GM18858 (cell line): ENCODE measurements around the gene AP2B1.

Source experiments
- ATAC-seq: cut with Tn5 transposase; IDR thresholded peaks from one replicate; pipeline ENCODE4 v1.9.1; 2021; ENCODE audit not compliant: unreplicated experiment

Gene AP2B1

DNA sequence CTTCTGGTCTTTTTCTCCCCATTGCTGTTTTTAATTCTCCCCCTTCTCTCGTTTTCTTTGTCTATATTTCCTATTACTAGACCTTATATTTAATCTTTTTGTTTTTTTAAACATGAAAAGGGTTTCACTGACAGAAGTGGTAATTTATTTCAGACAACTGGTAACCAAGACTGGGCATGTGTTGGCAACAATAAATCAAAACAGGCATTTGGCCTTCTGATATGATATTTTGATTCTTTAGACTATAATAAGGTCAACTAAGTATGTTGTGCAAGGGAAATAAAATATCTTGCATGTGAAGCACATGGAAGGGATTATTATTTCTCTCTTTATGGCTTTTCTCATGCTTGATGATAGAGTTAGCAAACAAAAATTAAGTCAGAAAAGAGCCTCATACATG, 34.6 kb downstream of the AP2B1 start:
- no peak for ATAC-seq

- ATAC-seq = no peak
Measured at GRCh38 chr17:35627417-35627816, 40.3 kb downstream of the AP2B1 start.

DNA sequence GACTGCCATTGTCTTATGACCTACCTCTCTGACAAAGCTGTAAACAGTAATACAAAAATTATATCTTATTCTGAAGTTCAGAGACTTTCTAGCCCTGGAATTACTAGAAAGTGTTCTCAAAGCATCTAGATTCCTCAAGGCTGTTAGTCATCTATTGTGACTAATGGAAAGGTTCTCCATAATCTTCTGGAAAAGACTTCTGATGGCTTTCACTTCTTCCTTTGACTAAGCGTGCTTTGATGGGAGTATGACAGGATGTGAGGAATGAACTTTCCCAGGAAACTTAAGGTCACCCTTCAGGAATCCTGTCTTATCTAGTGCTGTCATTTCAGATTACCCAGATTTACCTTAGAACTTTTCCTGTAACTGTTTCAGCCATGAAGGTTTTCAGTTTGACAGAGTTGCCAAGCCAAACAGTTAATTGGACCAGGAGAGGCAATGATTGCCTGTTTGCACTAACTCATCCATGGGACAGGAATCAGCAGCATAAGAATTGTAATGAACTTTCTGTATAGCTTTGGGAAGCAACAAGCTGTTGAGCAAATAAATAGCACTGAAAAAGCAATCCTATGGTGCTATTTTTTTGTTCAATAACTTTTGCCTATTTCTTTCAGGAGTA, 43.5 kb downstream of the AP2B1 start:
- no peak for ATAC-seq

GRCh38 chr17:35641032-35641431, 53.9 kb downstream of the AP2B1 start:
- no peak for ATAC-seq

DNA sequence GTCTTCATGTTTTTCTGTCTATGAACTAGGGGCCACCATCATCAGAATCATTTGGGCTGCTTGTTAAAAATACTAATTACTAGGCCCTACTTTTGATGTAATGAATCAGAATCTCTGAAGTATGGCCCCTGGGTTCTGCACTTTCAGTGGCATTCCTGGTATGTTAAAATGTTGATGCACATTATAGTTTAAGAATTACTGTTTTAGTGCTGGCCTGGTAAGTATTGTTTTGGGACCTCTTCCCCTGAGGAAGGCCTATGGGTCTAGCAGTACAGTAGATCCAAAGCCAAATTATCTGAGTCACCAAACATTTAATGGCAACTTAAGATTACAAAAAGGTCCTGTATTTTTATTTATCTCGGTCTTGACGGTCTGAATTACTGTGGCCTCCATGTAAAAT, 58.8 kb downstream of the AP2B1 start:
- no peak for ATAC-seq

GRCh38 chr17:35651467-35651866, 64.3 kb downstream of the AP2B1 start:
- no peak for ATAC-seq

DNA sequence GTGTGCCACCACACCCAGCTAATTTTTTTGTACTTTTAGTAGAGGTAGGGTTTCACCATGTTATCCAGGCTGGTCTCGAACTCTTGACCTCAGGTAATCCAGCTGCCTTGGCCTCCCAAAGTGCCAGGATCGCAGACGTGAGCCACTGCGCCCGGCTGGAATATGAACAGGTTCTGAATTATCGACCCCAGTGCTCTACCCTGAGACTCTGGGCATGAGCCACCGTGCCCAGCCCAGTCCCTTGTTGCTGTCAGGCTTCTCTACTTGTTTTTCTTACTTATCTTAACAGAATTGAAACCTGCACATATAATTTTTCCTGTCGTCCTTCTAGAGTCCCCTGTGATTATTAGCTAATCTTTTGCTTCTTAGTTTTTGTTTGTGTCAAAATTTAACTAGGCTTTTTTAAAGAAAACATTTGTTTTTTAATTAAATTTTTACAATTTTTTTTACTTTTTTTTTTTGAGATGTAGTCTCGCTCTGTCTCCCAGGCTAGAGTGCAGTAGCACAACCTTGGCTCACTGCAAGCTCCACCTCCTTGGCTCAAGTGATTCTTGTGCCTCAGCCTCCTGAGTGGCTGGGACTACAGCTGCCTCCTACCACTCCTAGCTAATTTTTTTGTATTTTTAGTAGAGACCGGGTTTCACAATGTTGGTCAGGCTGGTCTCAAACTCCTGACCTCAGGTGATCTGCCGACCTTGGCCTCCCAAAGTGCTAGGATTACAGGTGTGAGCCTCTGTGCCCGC, 66.7 kb downstream of the AP2B1 start:
- no peak for ATAC-seq

DNA sequence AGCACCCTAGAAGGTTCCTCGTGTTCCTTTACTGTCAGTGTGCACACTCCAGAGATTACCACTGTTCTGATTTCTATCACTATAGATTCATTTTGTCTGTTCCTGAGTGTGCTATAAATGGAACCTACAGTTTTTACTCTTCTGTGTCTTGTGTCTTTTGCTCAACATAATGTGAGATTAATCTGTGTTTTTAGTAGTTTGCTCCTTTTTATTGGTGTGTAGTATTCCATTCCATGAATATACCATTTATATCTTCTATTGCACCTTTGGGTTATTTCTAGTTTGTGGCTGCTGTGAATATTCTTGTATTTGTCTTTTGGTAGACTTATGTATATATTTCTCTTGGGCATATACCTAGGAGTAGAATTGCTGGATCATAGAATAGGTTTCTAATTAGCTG, 68.2 kb downstream of the AP2B1 start:
- ATAC-seq = no peak

GRCh38 chr17:35660902-35661301, 73.8 kb downstream of the AP2B1 start:
- no peak for ATAC-seq

DNA sequence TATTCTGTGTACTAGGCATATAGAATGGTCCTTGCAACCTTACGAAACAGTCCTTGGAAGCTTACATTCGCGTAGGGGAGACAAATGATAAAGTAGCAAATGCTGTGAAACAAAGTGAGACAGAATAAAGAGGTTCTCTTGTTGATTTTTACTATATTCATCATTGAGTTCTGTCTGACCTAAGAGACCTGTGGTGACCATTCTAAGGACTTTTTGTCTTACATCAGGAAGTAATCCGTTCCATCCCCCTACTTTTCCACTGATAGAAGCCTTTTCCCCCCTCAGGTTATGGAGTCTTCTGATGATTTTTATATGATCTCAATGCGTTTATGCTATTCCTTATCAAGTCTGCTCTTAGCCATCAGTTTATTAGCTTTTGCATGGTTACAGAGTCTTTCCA, 77.6 kb downstream of the AP2B1 start:
- ATAC-seq = no peak

DNA sequence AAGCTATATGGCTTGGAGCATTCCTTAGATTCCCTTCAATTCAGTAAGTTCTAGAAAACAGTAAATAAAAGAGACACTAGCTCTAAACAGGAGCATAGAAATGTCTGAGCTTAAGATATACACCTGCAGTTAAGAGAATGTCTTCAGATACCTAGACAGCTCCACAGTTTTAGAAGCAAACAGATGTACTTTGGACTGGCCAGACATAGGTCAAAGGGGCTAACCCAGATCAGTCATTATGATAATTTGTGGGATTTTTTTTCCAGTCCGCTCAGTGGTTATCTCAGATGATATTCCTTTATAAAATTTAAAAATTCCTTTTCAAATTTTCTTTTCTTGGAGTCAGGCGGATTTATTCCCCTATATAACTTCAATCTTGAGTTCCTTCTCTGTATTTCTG, 78.5 kb downstream of the AP2B1 start:
- ATAC-seq = no peak

- ATAC-seq = no peak
Measured at GRCh38 chr17:35666070-35666469, 78.9 kb downstream of the AP2B1 start.

DNA sequence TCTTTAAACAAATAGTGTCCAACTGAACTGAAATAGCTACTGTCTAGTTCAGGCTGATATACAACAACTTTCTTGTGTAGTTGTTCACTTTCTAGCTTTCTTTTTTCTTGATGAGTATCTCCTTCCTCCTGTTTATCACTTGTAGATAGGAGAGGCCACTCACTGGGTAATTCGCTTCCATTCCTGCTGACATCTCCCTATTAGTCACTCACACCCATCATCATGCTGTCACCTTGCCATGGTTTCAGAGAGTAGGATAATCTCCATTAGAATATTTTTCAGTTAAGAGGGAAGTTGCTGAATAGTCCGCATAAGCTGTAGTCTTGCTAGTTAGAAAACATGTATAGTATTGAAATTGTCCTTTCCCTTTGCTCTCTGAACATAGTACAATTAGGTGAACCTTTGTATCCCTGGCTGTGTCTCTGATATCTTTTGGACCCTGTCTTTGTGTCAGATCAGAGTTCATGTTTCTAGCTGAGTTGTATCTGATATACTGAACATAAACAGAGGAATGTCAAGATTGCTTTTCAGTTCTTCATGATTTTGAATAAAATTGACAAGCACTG, 79.9 kb downstream of the AP2B1 start:
- ATAC-seq = no peak

- no peak for ATAC-seq
Measured at GRCh38 chr17:35668802-35669201, 81.7 kb downstream of the AP2B1 start.

DNA sequence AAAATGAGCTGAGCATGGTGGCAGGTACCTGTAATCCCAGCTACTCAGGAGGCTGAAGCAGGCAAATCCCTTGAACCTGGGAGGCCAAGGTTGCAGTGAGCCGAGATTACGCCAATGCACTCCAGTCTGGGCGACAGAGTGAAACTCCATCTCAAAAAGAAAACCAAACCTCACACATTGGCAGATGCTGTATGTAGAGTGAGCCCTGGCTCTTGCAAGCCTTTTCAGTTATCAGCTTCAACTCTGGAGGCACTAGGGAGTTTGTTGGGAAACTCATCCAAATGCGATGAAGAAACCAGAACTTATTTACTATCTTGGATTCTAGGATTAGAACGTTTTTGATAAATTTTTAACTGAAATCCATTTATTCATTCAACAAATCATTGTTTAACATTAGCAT, 87.4 kb downstream of the AP2B1 start:
- no peak for ATAC-seq

GRCh38 chr17:35676441-35676840, 89.3 kb downstream of the AP2B1 start:
- ATAC-seq = no peak

DNA sequence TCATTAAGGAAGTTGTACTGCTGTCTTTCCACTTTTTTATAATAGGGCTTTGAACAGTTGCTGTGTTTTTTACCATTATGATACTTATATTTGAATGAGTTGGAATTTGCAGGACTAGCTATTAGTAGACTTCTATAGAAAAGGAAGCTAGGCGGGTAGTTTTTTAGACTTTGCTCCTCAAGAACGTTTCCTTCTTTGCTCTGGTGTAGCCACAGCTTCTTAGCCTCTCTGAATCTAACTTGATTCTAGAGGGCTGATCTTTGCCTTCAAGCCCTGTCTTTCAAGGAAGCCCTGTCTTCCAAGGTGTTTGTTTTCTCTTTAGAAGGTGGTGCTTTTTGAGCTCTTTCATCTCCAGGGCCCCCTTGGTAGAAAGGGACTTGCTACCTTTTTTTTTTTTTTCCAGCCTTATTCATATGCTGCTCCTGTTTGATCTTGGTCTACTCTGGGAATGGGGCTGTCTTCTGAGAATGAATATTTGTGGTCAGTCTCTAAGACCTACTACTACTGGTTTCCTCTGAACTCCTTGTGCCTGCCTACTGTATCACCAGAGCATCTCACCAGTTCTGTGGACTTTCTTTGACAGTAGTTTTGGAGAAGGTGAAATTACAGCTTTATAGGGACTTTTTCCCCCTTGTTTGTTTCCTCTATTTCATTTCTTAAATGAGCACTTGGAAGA, 92.0 kb downstream of the AP2B1 start:
- no peak for ATAC-seq

DNA sequence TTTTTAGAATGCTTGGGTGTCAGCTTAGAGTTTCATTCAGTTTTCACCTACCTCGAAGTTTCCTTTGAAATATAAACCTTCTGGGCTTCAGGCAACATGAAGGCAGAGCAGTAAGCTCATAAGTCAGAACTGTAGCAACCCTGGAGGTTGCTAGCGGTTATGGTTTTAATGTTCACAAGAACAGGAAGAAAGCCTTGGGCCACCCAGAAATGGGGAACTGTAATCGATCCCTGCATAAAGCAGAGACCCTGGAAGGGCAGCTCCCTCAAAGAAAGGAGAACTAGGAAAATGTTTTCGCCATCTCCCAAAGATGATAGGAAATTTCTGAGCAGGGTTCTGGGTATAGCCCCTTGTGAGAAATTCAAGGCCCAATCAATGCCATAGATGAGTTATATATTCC, 96.5 kb downstream of the AP2B1 start:
- no peak for ATAC-seq

DNA sequence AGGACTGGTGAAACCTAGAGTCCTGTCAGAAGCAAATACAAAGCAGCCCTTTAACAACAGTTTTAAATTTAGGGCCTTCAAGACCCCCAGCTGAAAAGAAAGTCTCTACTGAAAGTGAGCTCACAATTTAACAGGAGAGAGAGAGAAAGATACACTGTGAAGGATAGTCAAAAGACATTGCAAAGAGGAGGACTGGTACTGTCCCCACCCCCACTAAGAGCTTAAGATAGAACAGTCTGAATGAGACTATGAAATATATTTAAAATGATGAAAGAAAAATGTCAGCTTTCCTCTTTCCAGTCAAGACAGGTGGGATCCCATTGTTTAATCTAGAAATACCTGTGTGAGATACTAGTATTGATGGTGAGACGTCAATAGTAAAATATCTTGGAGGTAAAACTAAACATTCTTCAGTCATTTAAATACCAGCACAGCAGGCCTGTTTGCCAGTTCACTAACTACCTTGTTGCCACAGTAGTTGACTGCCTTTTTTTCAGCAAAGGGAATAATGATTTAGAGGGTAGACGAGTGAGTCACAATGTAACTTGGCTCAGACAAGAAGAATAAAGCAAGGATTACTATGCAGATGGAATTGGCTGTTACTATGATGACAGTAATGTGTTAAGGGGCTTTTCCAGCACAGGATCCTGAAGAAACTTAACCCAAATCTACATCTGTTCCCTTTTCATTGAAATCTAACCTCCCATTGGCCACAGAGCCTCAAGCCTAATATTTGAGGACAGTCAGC, 97.1 kb downstream of the AP2B1 start:
- no peak for ATAC-seq

DNA sequence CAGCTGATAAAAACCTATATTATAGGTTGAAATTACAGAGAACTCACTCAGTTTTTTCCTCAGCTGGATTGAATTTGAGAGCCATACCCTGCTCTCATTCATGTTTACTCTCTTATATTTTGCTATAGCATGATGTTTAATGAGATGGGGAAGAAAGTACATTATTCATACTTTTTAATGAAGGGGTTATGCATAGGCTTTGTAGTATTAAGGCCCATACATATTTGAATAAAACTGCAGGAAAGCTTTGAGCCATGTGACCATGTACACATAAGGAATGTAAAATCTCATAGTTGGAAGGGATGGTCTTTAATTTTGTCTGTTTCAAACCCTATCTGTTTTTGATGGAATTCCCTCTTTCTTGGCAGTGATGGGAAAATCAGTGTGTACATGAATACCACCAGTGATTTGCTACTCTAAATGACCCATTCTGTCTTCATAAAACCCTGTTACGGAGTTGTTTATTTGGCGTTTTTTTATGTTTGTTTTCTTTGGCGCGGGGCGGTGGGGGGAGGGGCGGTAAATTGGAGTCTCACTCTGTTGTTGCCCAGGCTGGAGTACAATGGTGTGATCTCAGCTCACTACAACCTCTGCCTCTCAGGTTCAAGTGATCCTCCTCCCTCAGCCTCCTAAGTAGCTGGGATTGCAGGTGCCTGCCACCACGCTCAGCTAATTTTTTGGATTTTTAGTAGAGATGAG, 105.5 kb downstream of the AP2B1 start:
- ATAC-seq = no peak

DNA sequence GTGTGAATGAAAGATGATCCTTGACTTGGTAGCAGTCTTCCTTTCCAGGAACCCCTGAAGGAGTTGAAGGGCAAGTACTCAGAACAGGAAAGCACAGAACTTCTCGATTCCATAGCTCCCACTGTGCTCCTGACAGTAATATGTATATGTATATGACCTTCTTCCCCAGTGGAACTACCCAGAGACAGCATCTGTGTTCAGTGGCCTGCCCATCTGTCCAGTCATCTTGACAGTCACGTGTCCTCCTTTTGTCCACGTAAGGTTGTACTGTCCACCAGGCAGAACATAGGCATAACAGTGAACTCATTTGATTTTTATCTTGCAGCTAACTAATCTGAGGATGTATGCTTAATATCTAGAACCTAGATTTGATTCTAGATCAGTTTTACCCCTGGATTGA, 106.5 kb downstream of the AP2B1 start:
- ATAC-seq = no peak
